ENCODE data around the gene STX10.

DNA sequence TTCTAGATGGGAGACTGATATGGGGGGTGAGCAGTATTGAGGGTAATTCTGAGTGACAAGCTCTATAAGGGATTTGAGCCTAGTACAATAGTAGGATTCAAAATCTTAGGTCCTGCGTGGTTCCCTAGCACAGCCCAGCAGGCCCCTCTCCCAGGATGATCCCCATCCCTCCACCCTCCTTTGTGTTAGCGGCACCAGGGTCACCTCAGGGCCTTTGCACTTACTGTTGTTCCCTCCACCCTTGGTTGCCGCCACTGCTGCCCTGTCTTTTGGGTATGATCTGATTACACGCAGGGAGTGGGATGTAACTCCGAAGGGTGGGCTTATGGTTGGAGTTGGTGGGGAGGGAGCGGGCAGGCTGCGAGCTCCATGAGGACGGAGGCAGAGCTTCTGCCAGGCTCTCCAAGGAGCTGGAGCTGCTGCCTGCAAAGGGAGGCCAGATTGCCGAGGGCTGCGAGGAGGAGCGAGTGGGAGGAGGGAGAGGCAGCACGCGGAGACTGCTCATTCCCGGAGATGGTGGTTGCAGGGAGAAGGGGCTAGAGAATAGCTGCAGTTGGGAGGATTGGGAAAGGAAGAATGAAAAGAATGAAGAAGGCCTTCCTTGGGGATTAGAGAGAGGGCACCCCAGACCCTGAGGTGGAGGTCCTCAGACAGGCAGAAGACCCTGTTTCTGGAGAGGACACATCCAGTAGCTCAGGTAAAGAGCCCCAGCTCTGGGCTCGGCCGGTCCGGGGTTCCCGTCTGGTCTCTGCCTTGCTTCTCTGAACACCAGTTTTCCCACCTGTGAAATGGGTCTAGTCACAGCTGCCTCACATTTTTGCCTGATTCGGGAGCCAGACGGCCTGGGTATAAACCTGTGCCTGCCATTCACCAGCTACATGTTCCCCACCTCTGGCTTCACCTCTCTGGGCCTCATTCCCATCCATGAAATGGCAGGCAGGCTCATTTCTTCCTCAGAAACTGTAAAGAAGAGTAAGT, 26.9 kb downstream of the STX10 start:
- TF ChIP-seq POLR2AphosphoS5 (IDR thresholded peaks at IDR 0.05): no peak
- TF ChIP-seq, protein P1, sequence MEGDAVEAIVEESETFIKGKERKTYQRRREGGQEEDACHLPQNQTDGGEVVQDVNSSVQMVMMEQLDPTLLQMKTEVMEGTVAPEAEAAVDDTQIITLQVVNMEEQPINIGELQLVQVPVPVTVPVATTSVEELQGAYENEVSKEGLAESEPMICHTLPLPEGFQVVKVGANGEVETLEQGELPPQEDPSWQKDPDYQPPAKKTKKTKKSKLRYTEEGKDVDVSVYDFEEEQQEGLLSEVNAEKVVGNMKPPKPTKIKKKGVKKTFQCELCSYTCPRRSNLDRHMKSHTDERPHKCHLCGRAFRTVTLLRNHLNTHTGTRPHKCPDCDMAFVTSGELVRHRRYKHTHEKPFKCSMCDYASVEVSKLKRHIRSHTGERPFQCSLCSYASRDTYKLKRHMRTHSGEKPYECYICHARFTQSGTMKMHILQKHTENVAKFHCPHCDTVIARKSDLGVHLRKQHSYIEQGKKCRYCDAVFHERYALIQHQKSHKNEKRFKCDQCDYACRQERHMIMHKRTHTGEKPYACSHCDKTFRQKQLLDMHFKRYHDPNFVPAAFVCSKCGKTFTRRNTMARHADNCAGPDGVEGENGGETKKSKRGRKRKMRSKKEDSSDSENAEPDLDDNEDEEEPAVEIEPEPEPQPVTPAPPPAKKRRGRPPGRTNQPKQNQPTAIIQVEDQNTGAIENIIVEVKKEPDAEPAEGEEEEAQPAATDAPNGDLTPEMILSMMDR (IDR thresholded peaks at IDR 0.05 in 8 of 11, conservative IDR thresholded peaks at IDR 0.05 in 3 of 11): no peak
- TF ChIP-seq POLR2A (IDR thresholded peaks at IDR 0.05): no peak
